ENCODE data around the gene PRICKLE2.

- TF ChIP-seq CTCF (IDR thresholded peaks at IDR 0.05; ENCODE audit: low read depth, low read length, poor library complexity, severe bottlenecking) = no peak
- TF ChIP-seq EZH2phosphoT487 (IDR thresholded peaks at IDR 0.05; ENCODE audit: borderline replicate concordance, low read length) = no peak
Observed at GRCh38 chr3:64110071-64110470, 115.2 kb downstream of the PRICKLE2 start.

Data from DOHH2 (cell line).